HG02798 (cell line): ENCODE data around the gene LPO.
A peak's percentile ranks its signal among the peaks of the same experiment; 100 is the strongest.

ENCODE experiments used
- ATAC-seq: cut with Tn5 transposase; IDR thresholded peaks from one replicate; pipeline ENCODE4 v1.9.1; 2021; ENCODE audit warnings: mild to moderate bottlenecking; ENCODE audit not compliant: unreplicated experiment, poor library complexity

LPO gene

GRCh38 chr17:58314706-58315015, 76.3 kb downstream of the LPO start:
- ATAC-seq: no peak

DNA sequence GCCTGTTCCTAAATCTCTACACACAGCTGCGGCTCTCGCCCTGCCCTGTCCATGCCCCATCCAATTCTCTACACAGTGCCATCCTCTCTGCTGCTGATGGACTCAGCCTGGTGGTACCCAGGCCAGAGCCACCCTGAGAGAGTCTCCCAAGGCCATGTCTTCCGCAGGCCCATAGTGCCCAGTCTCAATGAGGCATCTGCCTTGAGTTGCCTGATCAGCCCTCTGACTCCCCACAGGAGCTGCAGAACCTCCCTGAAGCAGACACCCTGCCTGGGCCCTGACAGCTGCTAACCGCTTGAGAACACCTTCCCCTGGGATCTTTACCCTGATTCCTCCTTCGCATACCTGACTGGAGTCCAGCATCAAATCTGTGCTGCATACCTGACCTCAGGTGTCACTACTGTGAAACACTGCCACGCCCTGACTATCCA, 76.9 kb downstream of the LPO start:
- ATAC-seq: no peak

DNA sequence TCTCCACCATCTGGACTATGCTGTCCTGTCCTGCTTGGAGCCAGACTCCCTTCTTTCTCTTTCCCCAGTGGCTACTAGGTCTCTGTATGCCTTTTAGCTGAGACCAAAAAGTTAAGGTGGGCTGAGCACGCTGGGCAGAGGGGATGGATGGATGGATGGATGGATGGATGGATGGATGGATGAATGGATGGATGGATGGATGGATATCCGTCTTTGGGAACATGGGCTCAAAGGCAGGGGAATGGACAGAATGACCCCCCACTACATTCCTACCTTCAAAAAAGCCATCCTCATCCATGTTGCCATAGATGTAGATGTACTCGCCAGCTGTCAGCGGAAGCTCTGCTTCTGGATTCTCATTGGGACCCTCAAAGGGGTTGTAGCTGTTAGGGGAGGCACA, 77.4 kb downstream of the LPO start:
- ATAC-seq: no peak

- no peak for ATAC-seq
These were observed 78.0 kb downstream of the LPO start for GRCh38 chr17:58316260-58316960.

DNA sequence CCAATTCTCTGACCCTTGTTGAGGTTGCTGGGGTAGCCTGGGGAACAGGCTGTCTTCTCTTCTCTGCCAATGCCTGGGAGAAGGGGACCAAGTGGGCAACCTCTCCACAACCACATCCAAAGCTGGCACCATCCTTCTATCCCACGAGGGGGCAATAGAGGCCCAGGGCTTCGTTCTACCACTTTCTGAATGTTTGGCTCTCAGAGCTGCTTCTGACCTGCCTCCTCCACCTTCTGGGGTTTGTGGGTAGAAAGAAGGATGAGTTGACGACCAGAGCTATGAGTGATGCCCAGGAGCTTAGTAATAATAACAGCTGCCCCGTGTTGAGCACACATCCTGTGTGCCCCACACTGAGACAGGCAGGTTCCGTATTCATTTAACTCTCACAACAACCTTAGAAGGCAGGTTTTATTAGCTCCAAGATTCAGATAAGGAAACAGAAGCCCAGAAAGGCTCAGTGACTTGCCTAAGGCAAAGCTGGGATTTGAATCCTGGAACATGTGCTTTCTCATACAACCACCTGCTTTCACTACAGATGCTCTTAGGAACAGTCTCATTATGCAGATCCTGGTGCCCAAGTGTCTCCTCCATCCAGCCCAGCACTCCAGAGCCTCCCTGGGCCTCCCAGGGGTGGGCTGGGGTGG, 79.2 kb downstream of the LPO start:
- peak; percentile 73 for ATAC-seq

GRCh38 chr17:58318065-58318481, 79.7 kb downstream of the LPO start:
- ATAC-seq: no peak
